ENCODE measurements around the gene TCF4.

TCF4 gene

GRCh38 chr18:55385770-55386169, 202.2 kb downstream of the TCF4 start:
- Mint-ChIP-seq H3K9me3 (peaks cover 45% of the 10 kb centered on the region), H3K4me3 (no peak overlapping the region), H3K27me3 (ENCODE audit: low read depth, poor library complexity) (peaks cover 6% of the 10 kb centered on the region), H3K27ac (no peak overlapping the region), H3K36me3 (ENCODE audit: low read depth) (peaks cover 87% of the 10 kb centered on the region), H3K4me1 (peaks cover 12% of the 10 kb centered on the region)
- no peak for TF ChIP-seq CTCF (IDR thresholded peaks at IDR 0.05)
- DNase-seq = no peak

GRCh38 chr18:55384551-55385275, 203.3 kb downstream of the TCF4 start:
- Mint-ChIP-seq H3K27me3 (ENCODE audit: low read depth, poor library complexity) (peaks cover 9% of the 10 kb centered on the region), H3K4me1 (peaks cover 12% of the 10 kb centered on the region), H3K27ac (no peak overlapping the region), H3K9me3 (peaks cover 52% of the 10 kb centered on the region), H3K4me3 (no peak overlapping the region), H3K36me3 (ENCODE audit: low read depth) (peaks cover 87% of the 10 kb centered on the region)
- peak; percentile 49 for TF ChIP-seq CTCF (IDR thresholded peaks at IDR 0.05)
- peak; percentile 26 for DNase-seq

DNA sequence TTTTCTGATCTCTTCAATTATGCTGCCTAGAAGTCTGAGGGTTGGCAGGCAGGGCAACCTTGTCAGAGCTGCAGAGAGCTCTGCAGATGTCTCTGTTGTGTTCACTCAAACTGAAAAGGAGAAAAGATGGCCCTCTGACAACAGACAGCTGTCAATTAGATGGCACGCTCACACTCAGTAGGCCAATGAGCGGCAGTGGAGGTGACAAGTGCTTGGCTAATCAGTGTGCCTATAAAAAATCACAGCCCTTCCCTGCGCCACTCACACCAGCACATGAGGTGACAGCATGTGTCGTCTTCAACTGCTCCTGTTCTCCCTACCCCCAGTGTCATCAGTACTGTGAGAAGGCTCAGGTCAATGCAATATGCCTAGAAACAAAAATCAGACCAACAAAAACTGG, 203.9 kb downstream of the TCF4 start:
- H3K27me3 Mint-ChIP-seq (ENCODE audit: low read depth, poor library complexity) = peaks cover 9% of the 10 kb centered on the region
- peaks cover 6% of the 10 kb centered on the region for H3K4me1 Mint-ChIP-seq
- H3K9me3 Mint-ChIP-seq = peaks cover 58% of the 10 kb centered on the region
- H3K27ac Mint-ChIP-seq = no peak overlapping the region
- no peak for TF ChIP-seq CTCF (IDR thresholded peaks at IDR 0.05)
- peaks cover 87% of the 10 kb centered on the region for H3K36me3 Mint-ChIP-seq (ENCODE audit: low read depth)
- DNase-seq = no peak
- H3K4me3 Mint-ChIP-seq = no peak overlapping the region

DNA sequence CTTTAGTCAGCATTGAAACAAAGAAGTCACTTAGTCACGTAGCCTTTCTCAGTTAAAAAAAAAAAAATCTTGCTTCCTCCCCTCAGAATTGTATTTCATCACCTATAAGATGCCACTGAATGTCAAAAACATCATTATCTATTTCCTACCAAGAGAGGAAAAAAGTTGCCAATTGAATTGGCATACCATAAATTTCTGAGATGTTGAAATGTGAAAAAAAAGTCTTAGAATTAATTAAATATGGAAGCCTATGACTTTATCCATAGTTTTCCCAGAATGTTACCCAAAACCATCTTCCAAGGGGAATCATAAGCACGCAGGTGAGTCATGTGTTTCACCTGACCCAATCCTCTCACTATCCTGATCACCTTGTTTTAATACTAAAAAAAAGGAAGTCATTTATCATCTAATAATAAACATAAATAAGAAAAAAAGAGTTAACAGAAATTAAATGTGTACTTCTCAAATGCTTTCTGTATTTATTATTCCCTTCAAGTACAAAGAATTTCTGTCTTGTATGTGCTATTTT, 205.7 kb downstream of the TCF4 start:
- Mint-ChIP-seq H3K4me3 (no peak overlapping the region), H3K36me3 (ENCODE audit: low read depth) (peaks cover 97% of the 10 kb centered on the region), H3K4me1 (no peaks in the 10 kb centered on the region), H3K9me3 (peaks cover 64% of the 10 kb centered on the region), H3K27me3 (ENCODE audit: low read depth, poor library complexity) (peaks cover 12% of the 10 kb centered on the region), H3K27ac (no peak overlapping the region)
- DNase-seq = no peak
- no peak for TF ChIP-seq CTCF (IDR thresholded peaks at IDR 0.05)

DNA sequence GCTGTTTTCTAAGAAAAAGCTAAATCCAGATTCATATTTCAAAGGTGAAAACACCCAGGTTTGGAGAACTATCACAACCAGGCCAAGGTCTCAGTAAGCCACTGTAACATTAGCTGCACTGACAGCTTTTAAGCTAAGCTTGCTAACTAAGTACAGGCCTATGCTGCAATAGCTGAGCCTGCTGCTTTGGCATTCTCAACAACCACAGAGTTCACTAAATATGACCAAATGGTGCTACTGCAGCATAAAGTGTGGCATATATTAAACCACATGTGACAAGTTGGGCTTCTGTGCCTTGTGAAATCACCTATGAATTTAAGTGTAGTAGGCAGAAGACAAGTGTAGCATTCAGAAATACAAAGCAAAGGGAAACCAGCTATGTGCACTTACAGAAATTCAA, 206.7 kb downstream of the TCF4 start:
- peaks cover 12% of the 10 kb centered on the region for H3K27me3 Mint-ChIP-seq (ENCODE audit: low read depth, poor library complexity)
- no peaks in the 10 kb centered on the region for H3K4me1 Mint-ChIP-seq
- H3K4me3 Mint-ChIP-seq = no peak overlapping the region
- peaks cover 98% of the 10 kb centered on the region for H3K36me3 Mint-ChIP-seq (ENCODE audit: low read depth)
- no peak overlapping the region for H3K27ac Mint-ChIP-seq
- TF ChIP-seq CTCF (IDR thresholded peaks at IDR 0.05) = no peak
- H3K9me3 Mint-ChIP-seq = peaks cover 69% of the 10 kb centered on the region
- no peak for DNase-seq

GRCh38 chr18:55380589-55380988, 207.4 kb downstream of the TCF4 start:
- Mint-ChIP-seq H3K4me3 (no peak overlapping the region), H3K36me3 (ENCODE audit: low read depth) (peaks cover 95% of the 10 kb centered on the region), H3K27ac (no peak overlapping the region), H3K9me3 (peaks cover 70% of the 10 kb centered on the region), H3K27me3 (ENCODE audit: low read depth, poor library complexity) (peaks cover 12% of the 10 kb centered on the region), H3K4me1 (no peaks in the 10 kb centered on the region)
- TF ChIP-seq CTCF (IDR thresholded peaks at IDR 0.05) = no peak
- DNase-seq = no peak
